Measurements from ENCODE around the gene KIF5C. TPM values are rescaled to one million over a fixed set of nuclear protein-coding genes. Genes with fewer than 3 reads are reported as not detected.

The KIF5C gene
- total and polyA plus RNA-seq, 4 donors = 0.06 to 0.25 (median 0.14) TPM

- TF ChIP-seq FOXA1 (IDR thresholded peaks at IDR 0.05) (no peak), RAD21 (IDR thresholded peaks at IDR 0.05) (no peak), SP1 (IDR thresholded peaks at IDR 0.05) (no peak), FOXA2 (IDR thresholded peaks at IDR 0.05) (no peak), EGR1 (IDR thresholded peaks at IDR 0.05; ENCODE audit: low read depth in 2 of 2) (no peak), CTCF (IDR thresholded peaks at IDR 0.05; ENCODE audit: low read depth, low read length, missing input control) (no peak)
Measured at GRCh38 chr2:148999451-148999921, 124.5 kb downstream of the KIF5C start (continued).

- no peak overlapping the region for H3K9ac ChIP-seq (ENCODE audit: low read depth in 1 of 2, low read length in 2 of 2)
- no peak overlapping the region for H3K27ac ChIP-seq (ENCODE audit: low read depth in 1 of 2, low read length in 2 of 2)
- H3K27me3 ChIP-seq (ENCODE audit: control insufficient read depth in 4 of 4, insufficient read depth in 4 of 4, low read length in 3 of 4) = peaks cover 0 to 3% (median 0%) of the 10 kb centered on the region in 4 donors
- peaks cover 0 to 1% (median 0%) of the 10 kb centered on the region in 4 donors for H3K36me3 ChIP-seq (ENCODE audit: control insufficient read depth in 4 of 4, insufficient read depth in 3 of 4, low read depth in 1 of 4, low read length in 3 of 4)
- no peak for DNase-seq (ENCODE audit: low spot score)
- no peaks in the 10 kb centered on the region for H3K9me3 ChIP-seq (ENCODE audit: control insufficient read depth in 4 of 4, low read length in 3 of 4)
- TF ChIP-seq ZBTB33 (IDR thresholded peaks at IDR 0.05) (no peak), RXRA (IDR thresholded peaks at IDR 0.05) (no peak), GABPA (IDR thresholded peaks at IDR 0.05 in 1 of 2, conservative IDR thresholded peaks at IDR 0.05 in 1 of 2) (no peak), EGR1 (IDR thresholded peaks at IDR 0.05; ENCODE audit: low read depth in 2 of 2) (no peak), ATF3 (IDR thresholded peaks at IDR 0.05) (no peak), CTCF (IDR thresholded peaks at IDR 0.05; ENCODE audit: low read depth, low read length, missing input control) (no peak), RAD21 (IDR thresholded peaks at IDR 0.05) (no peak), HNF4A (conservative IDR thresholded peaks at IDR 0.05) (no peak), NR2F2 (IDR thresholded peaks at IDR 0.05) (no peak), FOXA2 (IDR thresholded peaks at IDR 0.05) (no peak), MAX (IDR thresholded peaks at IDR 0.05) (no peak), HNF4G (IDR thresholded peaks at IDR 0.05) (no peak), FOXA1 (IDR thresholded peaks at IDR 0.05) (no peak), YY1 (IDR thresholded peaks at IDR 0.05) (no peak), REST (IDR thresholded peaks at IDR 0.05) (no peak), JUND (IDR thresholded peaks at IDR 0.05) (no peak), SP1 (IDR thresholded peaks at IDR 0.05) (no peak), TAF1 (conservative IDR thresholded peaks at IDR 0.05) (no peak)
- H3K4me1 ChIP-seq (ENCODE audit: control insufficient read depth in 4 of 4, insufficient read depth in 4 of 4, low read length in 3 of 4) = no peaks in the 10 kb centered on the region
- WGBS = 65% methylated on average over 6 of the region's 6 CpGs
- no peak overlapping the region for H3K4me3 ChIP-seq (ENCODE audit: low read depth in 1 of 3, low read length in 3 of 3)
Measured at GRCh38 chr2:149000158-149000938, 125.3 kb downstream of the KIF5C start.
